Common myeloid progenitor, CD34-positive (primary cell): ENCODE results near the gene ARF1.

Experiments
- CTCF ChIA-PET: fragments of 350-600 bp; sonication (Branson Sonifier 250); formaldehyde crosslinking; loops from one replicate; lab custom pipeline; 2021; ENCODE audit warnings: antibody characterized with exemption; lab: Charles Lee
- POLR2A ChIA-PET: fragments of 350-600 bp; sonication (Branson Sonifier 250); formaldehyde crosslinking; loops from one replicate; lab custom pipeline; 2021; ENCODE audit warnings: antibody characterized with exemption; lab: Charles Lee
- DNase-seq, 3 donors: peaks; one replicate each; pipeline versions ENCODE4 v3.0.0 to v3.0.0-alpha.2; 2013
- H3K27ac ChIP-seq, 2 experiments: 1 replicate in 1 of 2; 2 replicates in 1 of 2; pipeline ENCODE4 v1.7.0; 2013; ENCODE audit warnings: inconsistent platforms in 2 of 2, low read length in 2 of 2, mild to moderate bottlenecking in 2 of 2, low read depth in 1 of 2, moderate library complexity in 1 of 2; ENCODE audit not compliant: severe bottlenecking in 2 of 2, insufficient read depth in 1 of 2, poor library complexity in 1 of 2
- H3K27me3 ChIP-seq, 5 experiments: replicated peaks in 2 of 5; 1 replicate in 3 of 5; 2 replicates in 2 of 5; pipeline versions ENCODE4 v1.6.1 to v1.7.0; 2013; ENCODE audit warnings: low read length in 4 of 5, mild to moderate bottlenecking in 2 of 5, moderate library complexity in 2 of 5, inconsistent platforms in 1 of 5; ENCODE audit not compliant: insufficient read depth in 5 of 5, control insufficient read depth in 4 of 5
- H3K36me3 ChIP-seq, 4 experiments: 1 replicate in 2 of 4; 2 replicates in 2 of 4; pipeline versions ENCODE4 v1.6.1 to v1.7.0; 2013; ENCODE audit warnings: low read length in 3 of 4, control low read depth in 1 of 4, mild to moderate bottlenecking in 1 of 4; ENCODE audit not compliant: control insufficient read depth in 4 of 4, insufficient read depth in 4 of 4
- H3K4me1 ChIP-seq, 4 experiments: 1 replicate in 3 of 4; 2 replicates in 1 of 4; pipeline versions ENCODE4 v1.6.1 to v1.7.1; 2013; ENCODE audit warnings: low read length in 3 of 4, mild to moderate bottlenecking in 3 of 4, control low read depth in 1 of 4, inconsistent platforms in 1 of 4, moderate library complexity in 1 of 4; ENCODE audit not compliant: control insufficient read depth in 4 of 4, insufficient read depth in 4 of 4; ENCODE audit errors: control extremely low read depth in 1 of 4
- H3K4me3 ChIP-seq, 7 experiments: 1 replicate in 4 of 7; 2 replicates in 3 of 7; pipeline versions ENCODE4 v1.5.1 to v1.7.0; 2013; ENCODE audit warnings: mild to moderate bottlenecking in 7 of 7, low read length in 6 of 7, moderate library complexity in 6 of 7, inconsistent platforms in 2 of 7, low read depth in 2 of 7, control low read depth in 1 of 7; ENCODE audit not compliant: insufficient read depth in 4 of 7, control insufficient read depth in 1 of 7; ENCODE audit errors: extremely low read depth in 1 of 7
- H3K9me3 ChIP-seq, 5 experiments: 1 replicate in 4 of 5; 2 replicates in 1 of 5; pipeline versions ENCODE4 v1.6.1 to v1.7.1; 2013; ENCODE audit warnings: low read length in 4 of 5, mild to moderate bottlenecking in 2 of 5, inconsistent platforms in 1 of 5, low read depth in 1 of 5, moderate library complexity in 1 of 5; ENCODE audit not compliant: control insufficient read depth in 4 of 5, insufficient read depth in 2 of 5; ENCODE audit errors: control extremely low read depth in 1 of 5
- WGBS: methylation state at CpG from one replicate; pipeline ENCODE4 v1.1.5; 2013; ENCODE audit not compliant: insufficient coverage; 5-methylcytosine and 5-hydroxymethylcytosine counted together

ARF1 gene

GRCh38 chr1:228147768-228148167 lies 65.3 kb downstream of the ARF1 start:
- peaks cover 0 to 8% (median 2%) of the 10 kb centered on the region in 4 experiments for H3K4me1 ChIP-seq
- POLR2A ChIA-PET, result no interaction called here
- H3K9me3 ChIP-seq, result no peaks in the 10 kb centered on the region
- H3K27me3 ChIP-seq, result no peaks in the 10 kb centered on the region
- no peak for DNase-seq
- CTCF ChIA-PET, result interaction anchor here (1.3 to 1.9 kb wide), 2 partner anchors 12 to 148 kb away, joined by 4 to 6 read pairs; no protein-coding TSS in a partner anchor
- H3K27ac ChIP-seq, result no peak overlapping the region
- H3K4me3 ChIP-seq, result no peak overlapping the region
- 86% methylated on average over 1 of the region's 4 CpGs for WGBS
- peaks cover 4 to 42% (median 30%) of the 10 kb centered on the region in 4 experiments for H3K36me3 ChIP-seq

- 81% methylated on average over 17 of the region's 18 CpGs for WGBS
- no peak overlapping the region for H3K27ac ChIP-seq
- H3K36me3 ChIP-seq, result peaks cover 4 to 42% (median 30%) of the 10 kb centered on the region in 4 experiments
- H3K9me3 ChIP-seq, result no peaks in the 10 kb centered on the region
- H3K4me1 ChIP-seq, result peaks cover 0 to 5% (median 1%) of the 10 kb centered on the region in 4 experiments
- H3K27me3 ChIP-seq, result no peaks in the 10 kb centered on the region
- CTCF ChIA-PET, result interaction anchor here (1.3 to 1.9 kb wide), 2 partner anchors 11 to 149 kb away, joined by 4 to 6 read pairs; no protein-coding TSS in a partner anchor
- no peak for DNase-seq
- POLR2A ChIA-PET, result no interaction called here
- no peak overlapping the region for H3K4me3 ChIP-seq
Measured at GRCh38 chr1:228148196-228148861, 65.8 kb downstream of the ARF1 start.
